GM12873 (cell line): ENCODE measurements around the gene SSMEM1.

Experiments used
- TF ChIP-seq, protein P1 (sequence below): IDR thresholded peaks from 2 replicates; pipeline ENCODE4 v1.5.1; 2012; ENCODE audit warnings: low read depth, mild to moderate bottlenecking, moderate library complexity, low read length, control low read depth; ENCODE audit not compliant: insufficient read depth; ENCODE audit errors: missing control alignments

SSMEM1 gene

DNA sequence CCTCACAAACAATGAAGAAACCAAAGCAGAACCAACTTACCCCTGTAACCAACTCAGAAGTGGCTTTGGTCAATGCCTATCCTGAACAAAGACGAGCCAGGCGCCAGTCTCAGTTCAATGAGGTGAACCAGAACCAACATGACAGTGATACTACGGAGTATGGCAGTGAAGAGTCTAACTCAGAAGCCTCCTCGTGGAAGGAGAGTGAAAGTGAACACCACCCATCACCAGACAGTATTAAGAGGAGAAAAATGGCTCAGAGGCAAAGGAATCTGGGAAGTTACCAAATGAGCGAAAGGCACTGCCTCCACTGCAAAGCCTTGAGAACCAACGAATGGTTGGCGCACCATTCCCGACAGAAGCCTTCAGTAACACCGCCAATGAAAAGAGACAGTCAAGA lies 8.4 kb downstream of the SSMEM1 start:
- TF ChIP-seq, protein P1, sequence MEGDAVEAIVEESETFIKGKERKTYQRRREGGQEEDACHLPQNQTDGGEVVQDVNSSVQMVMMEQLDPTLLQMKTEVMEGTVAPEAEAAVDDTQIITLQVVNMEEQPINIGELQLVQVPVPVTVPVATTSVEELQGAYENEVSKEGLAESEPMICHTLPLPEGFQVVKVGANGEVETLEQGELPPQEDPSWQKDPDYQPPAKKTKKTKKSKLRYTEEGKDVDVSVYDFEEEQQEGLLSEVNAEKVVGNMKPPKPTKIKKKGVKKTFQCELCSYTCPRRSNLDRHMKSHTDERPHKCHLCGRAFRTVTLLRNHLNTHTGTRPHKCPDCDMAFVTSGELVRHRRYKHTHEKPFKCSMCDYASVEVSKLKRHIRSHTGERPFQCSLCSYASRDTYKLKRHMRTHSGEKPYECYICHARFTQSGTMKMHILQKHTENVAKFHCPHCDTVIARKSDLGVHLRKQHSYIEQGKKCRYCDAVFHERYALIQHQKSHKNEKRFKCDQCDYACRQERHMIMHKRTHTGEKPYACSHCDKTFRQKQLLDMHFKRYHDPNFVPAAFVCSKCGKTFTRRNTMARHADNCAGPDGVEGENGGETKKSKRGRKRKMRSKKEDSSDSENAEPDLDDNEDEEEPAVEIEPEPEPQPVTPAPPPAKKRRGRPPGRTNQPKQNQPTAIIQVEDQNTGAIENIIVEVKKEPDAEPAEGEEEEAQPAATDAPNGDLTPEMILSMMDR: no peak

DNA sequence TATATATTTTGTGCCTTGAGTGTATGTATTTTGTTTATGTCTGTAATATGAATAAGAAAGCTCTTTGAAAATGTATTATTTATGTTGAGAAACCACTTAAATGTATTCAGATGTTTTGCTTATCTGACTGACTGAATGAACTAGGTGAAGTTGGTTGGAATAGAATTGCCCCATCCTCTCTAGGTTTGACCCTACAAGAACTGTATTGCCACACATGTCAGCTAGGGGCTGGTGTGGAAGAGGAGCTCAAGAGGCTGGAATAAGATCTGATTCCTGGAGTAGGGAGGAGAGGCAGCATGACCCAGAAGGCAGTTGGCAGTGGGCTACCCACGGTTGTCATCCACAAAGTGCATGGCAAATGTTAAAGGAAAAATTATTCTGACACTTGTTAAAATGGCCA lies 9.1 kb downstream of the SSMEM1 start:
- TF ChIP-seq, protein P1: no peak

GRCh38 chr7:130218806-130219620 lies 11.4 kb downstream of the SSMEM1 start:
- TF ChIP-seq, protein P1: no peak

DNA sequence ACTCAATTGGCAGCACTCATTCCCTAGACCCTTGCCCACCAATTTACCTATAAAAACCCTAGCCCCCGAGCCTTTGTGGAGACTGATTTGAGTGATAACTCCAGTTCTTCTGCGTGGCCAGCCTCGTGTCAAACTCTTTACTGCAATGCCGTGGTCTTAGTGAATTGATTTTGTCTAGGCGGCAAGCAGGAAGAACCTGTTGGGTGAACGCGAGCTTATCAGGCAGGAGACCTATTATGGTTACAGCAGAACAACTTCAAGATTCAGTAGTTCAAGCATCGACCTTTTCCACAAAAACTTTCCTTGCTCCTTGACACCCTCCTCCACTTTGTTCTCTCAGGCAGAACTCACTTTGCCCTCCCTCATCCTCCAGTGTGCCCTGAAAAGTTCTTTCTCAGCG lies 12.2 kb downstream of the SSMEM1 start:
- TF ChIP-seq, protein P1: no peak

- TF ChIP-seq, protein P1: no peak
Observed at GRCh38 chr7:130221746-130222145, 14.1 kb downstream of the SSMEM1 start.

GRCh38 chr7:130223646-130224045 lies 16.0 kb downstream of the SSMEM1 start:
- TF ChIP-seq, protein P1: no peak

DNA sequence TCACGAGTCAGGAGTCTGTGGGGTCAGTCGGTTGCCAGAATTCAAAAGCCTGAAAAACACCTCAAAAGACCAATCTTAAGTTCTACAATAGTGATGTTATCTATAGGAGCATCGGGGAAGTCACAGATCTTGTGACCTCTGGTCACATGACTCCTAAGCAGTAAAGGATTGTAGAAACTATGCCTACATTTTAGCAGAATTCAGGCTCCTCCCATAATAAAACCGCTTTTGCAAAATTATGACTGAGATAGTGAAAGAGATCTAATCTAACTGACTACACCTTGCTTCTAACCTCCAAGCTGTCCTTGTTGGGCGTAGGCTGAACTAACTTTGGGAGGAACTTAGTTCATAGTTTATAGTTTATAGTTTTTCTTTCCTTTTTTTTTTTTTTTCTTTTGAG lies 16.6 kb downstream of the SSMEM1 start:
- TF ChIP-seq, protein P1: no peak

DNA sequence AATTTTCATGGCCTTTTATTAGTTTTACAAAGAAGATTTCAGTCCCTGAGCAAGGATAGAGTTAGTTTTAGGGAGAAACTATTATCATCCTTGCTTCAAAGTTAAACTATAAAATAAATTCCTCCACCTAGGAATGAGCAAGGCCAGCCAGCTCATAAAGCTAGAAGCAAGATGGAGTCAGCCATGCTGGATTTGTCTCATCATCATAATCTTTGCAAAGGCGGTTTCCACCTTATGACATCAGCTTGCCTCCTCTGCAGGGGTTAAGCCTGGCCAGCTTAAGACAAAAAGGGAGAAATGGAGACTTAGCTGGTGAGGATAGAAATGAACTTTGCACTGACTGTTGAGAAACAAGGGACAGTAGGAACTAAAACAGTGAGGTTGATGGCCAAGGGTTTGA lies 18.7 kb downstream of the SSMEM1 start:
- TF ChIP-seq, protein P1: no peak
